Body of pancreas (tissue), 4 donors: ENCODE data around the gene GNPAT.

Source experiments
- CTCF ChIP-seq, 7 experiments: fragments of 450-650 bp in 4 of 7; fragments of 200-600 bp in 3 of 7; sonication (generic) in 3 of 7; IDR thresholded peaks; one replicate each; pipeline ENCODE4 v1.5.1; 2016 to 2019; ENCODE audit warnings: antibody characterized with exemption in 7 of 7
- POLR2A ChIP-seq, 3 donors: fragments of 450-650 bp; IDR thresholded peaks; one replicate each; pipeline ENCODE4 v1.6.1; 2016; ENCODE audit warnings: antibody characterized with exemption in 3 of 3, mild to moderate bottlenecking in 2 of 3

GRCh38 chr1:231192620-231193163, 48.3 kb upstream of the GNPAT start:
- TF ChIP-seq POLR2A (IDR thresholded peaks at IDR 0.05) (no peak), CTCF (IDR thresholded peaks at IDR 0.05) (no peak)
